ENCODE measurements around the gene TTC9C. TPM values are rescaled to one million over a fixed set of nuclear protein-coding genes. Genes with fewer than 3 reads are reported as not detected.
"Not testable (repeated sequence)": the region's sequence is repeated elsewhere in the genome, so short reads cannot be mapped to it uniquely, and the experiment has no call there.

The TTC9C gene
- polyA plus RNA-seq, 2 of the 4 experiments (the other 2 are of a cell fraction): 33.5 to 42.6 TPM

- Histone ChIP-seq H3K4me1 (no peaks in the 10 kb centered on the region), H3K27ac (no peak overlapping the region), H3K4me2 (no peak overlapping the region), H3K9me3 (no peaks in the 10 kb centered on the region), H3K4me3 (no peak overlapping the region)
- FAIRE-seq (no peak), ATAC-seq (no peak), DNase-seq (ENCODE audit: low read depth in 1 of 2, low spot score in 1 of 2) (no peak)
- ChIA-PET CTCF (interaction anchor here (1.5 kb wide), 1 partner anchor 38 kb away, joined by 8 read pairs; no protein-coding TSS in a partner anchor), POLR2A (interaction anchor here (1.6 to 2.1 kb wide), 2 partner anchors 14 to 20 kb away, joined by 7 read pairs; partner anchors contain the start of genes HNRNPUL2, POLR2G and TTC9C)
- TF ChIP-seq JUN (IDR thresholded peaks at IDR 0.05) (no peak), RAD21 (conservative IDR thresholded peaks at IDR 0.05 in 1 of 2, IDR thresholded peaks at IDR 0.05 in 1 of 2) (no peak), RARB (CRISPR knock-in tag; IDR thresholded peaks at IDR 0.05) (no peak), CTCF (IDR thresholded peaks at IDR 0.05) (no peak), PHF8 (IDR thresholded peaks at IDR 0.05; ENCODE audit: borderline replicate concordance, low read depth) (no peak), MAZ (IDR thresholded peaks at IDR 0.05; ENCODE audit: borderline replicate concordance, low read depth, low read length) (no peak), USF2 (IDR thresholded peaks at IDR 0.05) (no peak), EP300 (IDR thresholded peaks at IDR 0.05) (no peak), POLR2A (IDR thresholded peaks at IDR 0.05; ENCODE audit: low read length) (no peak), FOXS1 (CRISPR knock-in tag; IDR thresholded peaks at IDR 0.05) (no peak), NFE2L2 (conservative IDR thresholded peaks at IDR 0.05; ENCODE audit: low read length) (no peak), FOSL2 (IDR thresholded peaks at IDR 0.05) (no peak), FOSL2 (CRISPR knock-in tag; IDR thresholded peaks at IDR 0.05) (no peak), MAFK (IDR thresholded peaks at IDR 0.05; ENCODE audit: partially characterized antibody) (no peak)
- whole genome bisulfite sequencing (ENCODE audit: missing lambda C conversion rate): 88% methylated on average over 9 of the region's 9 CpGs
Measured at GRCh38 chr11:62747475-62748160, 19.3 kb downstream of the TTC9C start.

- FAIRE-seq; DNase-seq (ENCODE audit: low read depth in 1 of 2, low spot score in 1 of 2); H3K4me3 ChIP-seq; ATAC-seq; POLR2A ChIA-PET; H3K4me2 ChIP-seq; H3K9me3 ChIP-seq; H3K27ac ChIP-seq: not testable (repeated sequence)
- 91% methylated on average over 5 of the region's 5 CpGs for WGBS (ENCODE audit: missing lambda C conversion rate)
- peaks cover 11% of the 10 kb centered on the region; the same call in 1 of the 3 replicates for H3K4me1 ChIP-seq
- CTCF ChIA-PET: interaction anchor here (0.7 to 1.6 kb wide), 2 partner anchors 37 to 49 kb away, joined by 3 to 5 read pairs; no protein-coding TSS in a partner anchor
Measured at GRCh38 chr11:62749931-62750330, 21.6 kb downstream of the TTC9C start.

- no peak overlapping the region for H3K4me2 ChIP-seq
- TF ChIP-seq MAFK (IDR thresholded peaks at IDR 0.05; ENCODE audit: partially characterized antibody) (no peak), GATA3 (IDR thresholded peaks at IDR 0.05; ENCODE audit: borderline replicate concordance) (no peak), E2F6 (IDR thresholded peaks at IDR 0.05; ENCODE audit: borderline replicate concordance, low read depth) (no peak), ZC3H11A (IDR thresholded peaks at IDR 0.05) (no peak), TP53 (CRISPR knock-in tag; IDR thresholded peaks at IDR 0.05) (no peak), RFX5 (IDR thresholded peaks at IDR 0.05) (no peak), EHF (CRISPR knock-in tag; IDR thresholded peaks at IDR 0.05) (no peak), FOXS1 (CRISPR knock-in tag; IDR thresholded peaks at IDR 0.05) (no peak), ESRRA (IDR thresholded peaks at IDR 0.05; ENCODE audit: borderline replicate concordance, low read length) (no peak), SMC3 (IDR thresholded peaks at IDR 0.05) (no peak), SREBF2 (IDR thresholded peaks at IDR 0.05) (no peak)
- POLR2A ChIA-PET: interaction anchor here (0.8 to 1.2 kb wide), 2 partner anchors 19 to 25 kb away, joined by 3 to 4 read pairs; partner anchors contain the start of genes HNRNPUL2, TAF6L and TTC9C
- CTCF ChIA-PET: interaction anchor here (1.0 to 3.2 kb wide), 5 partner anchors 15 to 89 kb away, joined by 3 to 17 read pairs (median 7); no protein-coding TSS in a partner anchor
- H3K4me3 ChIP-seq: no peak overlapping the region
- no peak overlapping the region for H3K27ac ChIP-seq
- FAIRE-seq (no peak), ATAC-seq (no peak), DNase-seq (ENCODE audit: low read depth in 1 of 2, low spot score in 1 of 2) (no peak)
- WGBS (ENCODE audit: missing lambda C conversion rate): 93% methylated on average over 14 of the region's 14 CpGs
- H3K4me1 ChIP-seq: peaks cover 11% of the 10 kb centered on the region; the same call in 1 of the 3 replicates
- H3K9me3 ChIP-seq: no peaks in the 10 kb centered on the region
Measured at GRCh38 chr11:62752177-62752785, 24.0 kb downstream of the TTC9C start.

Measured in A549 (cell line).